Islet precursor cell (in vitro differentiated cells): ENCODE data around the gene CCDC60.

Experiments used
- DNase-seq: peaks from one replicate; pipeline ENCODE4 v3.0.0-alpha.2; 2018

The CCDC60 gene

DNA sequence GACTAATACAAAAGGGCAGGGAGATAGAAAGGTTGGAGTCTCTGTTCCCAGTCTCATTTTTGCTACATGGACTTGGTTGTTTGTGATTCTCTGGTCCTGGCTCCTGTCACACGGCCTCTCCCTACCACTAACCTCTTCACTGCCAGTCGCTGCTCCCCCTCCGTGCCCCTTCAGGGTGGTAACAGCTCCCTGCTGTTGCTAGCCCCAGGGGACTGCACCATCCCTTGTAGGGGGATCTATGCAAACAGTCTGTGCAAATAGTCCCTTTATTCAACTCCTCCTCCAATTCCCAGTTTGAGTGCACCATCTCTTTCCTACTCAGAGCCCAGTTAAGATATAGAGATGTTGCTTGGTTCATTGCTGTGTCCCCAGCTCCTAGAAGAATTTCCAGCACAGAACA lies 51.1 kb downstream of the CCDC60 start:
- no peak for DNase-seq

DNA sequence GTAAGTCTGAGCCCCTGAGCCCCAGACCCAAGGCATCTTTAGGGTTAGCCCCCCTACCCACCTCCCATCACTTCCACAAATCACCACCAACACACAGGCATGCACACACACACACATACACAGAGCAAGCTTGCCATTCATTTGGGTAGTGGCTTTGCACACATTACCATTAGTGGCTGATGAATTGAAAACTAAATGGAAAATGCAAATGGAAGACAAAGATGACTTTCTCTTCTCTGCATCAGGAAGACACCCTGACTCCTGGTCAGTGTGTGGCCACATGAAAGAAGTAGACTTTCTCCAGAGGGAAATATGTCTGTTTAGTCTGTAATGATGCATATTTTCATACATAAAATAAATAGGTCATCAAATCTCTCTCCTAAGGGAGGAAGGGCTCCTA lies 55.2 kb downstream of the CCDC60 start:
- DNase-seq = no peak

DNA sequence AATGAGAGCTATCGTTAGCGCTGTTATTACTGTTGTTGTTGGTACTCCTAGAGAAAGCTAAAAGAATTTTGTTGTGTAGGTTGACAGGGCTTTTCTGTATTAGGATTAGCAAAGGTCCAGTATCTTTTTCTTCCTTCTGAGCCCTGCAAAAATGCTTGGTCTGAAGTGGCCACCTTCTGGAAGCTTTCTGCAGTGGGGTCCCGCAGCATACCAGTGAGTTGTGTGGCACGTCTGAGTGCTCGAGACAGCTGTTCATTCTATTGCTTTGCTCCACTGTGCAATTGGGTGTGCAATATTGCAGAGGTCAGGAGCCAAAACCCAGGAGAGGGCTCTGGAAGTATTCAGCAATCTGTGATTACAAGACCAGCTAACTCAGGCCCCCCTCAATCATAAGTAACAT lies 57.1 kb downstream of the CCDC60 start:
- DNase-seq = no peak

DNA sequence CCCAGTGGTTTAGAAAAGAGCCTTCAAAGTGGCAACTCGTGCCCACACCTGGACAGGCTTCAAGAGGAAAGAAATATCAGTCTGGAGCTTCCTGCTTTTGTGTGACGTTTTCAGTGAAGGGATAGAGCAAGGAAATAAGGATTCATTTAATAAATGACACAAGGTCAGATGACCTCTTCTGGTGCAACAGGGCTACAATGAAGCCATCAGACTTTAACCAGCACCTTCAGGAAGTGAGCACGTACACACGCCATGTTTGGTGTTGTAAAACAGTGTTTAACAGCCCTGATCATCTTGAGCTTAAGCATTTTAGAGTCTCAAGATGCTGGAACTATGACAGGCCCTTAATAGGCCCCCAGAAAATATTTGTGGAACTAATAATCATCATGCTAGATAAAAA lies 59.1 kb downstream of the CCDC60 start:
- DNase-seq = no peak

DNA sequence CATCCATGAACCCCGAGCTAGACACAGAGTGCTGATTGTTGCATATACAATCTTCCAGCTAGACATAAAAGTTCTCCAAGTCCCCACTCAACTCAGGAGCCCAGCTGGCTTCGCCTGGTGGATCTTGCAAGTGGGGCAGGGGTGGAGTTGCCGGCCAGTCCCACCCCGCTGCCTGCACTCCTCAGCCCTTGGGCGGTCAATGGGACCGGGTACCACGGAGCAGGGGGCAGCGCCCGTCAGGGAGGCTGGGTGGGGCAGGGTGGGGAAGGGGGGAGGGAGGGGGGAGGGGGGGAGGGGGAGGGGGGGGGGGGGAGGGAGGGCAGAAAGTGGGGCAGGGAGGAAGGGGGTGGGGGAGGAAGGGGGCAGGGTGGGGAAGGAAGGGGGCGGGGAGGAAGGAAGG lies 63.0 kb downstream of the CCDC60 start:
- DNase-seq = no peak

DNA sequence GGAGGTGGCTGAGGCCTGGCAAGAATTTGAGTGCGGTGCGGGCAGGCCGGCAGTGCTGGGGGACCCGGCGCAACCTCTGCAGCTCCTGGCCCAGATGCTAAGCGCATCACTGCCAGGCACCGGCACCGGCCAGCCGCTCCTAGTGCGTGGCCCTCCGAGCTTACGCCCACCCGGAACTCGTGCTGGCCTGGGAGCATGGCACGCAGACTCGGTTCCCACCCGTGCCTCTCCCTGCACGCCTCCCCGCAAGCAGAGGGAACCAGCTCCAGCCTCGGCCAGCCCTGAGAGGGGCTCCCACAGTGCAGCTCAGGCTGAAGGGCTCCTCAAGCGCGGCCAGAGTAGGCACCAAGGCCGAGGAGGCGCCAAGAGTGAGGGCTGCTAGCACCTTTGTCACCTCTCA lies 63.7 kb downstream of the CCDC60 start:
- no peak for DNase-seq

DNA sequence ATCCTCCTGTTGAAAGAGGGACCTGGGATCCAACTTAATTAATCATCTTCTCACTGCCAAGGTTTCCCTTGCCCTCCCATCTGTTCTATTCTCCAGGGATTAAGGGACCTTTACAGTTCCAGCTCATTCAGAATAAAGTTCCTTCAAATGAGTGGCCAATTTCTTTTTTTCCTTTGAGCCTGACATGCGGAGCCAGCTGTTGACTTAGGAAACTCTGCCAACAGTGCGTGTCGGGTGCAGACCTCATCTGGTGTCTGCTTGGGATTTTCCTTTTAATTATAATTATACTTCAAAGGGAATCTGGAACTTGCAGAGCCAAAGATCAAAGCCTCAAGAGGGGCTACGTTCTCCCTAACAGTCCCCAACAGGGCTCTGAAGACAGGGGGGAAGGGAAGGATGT lies 64.8 kb downstream of the CCDC60 start:
- no peak for DNase-seq

DNA sequence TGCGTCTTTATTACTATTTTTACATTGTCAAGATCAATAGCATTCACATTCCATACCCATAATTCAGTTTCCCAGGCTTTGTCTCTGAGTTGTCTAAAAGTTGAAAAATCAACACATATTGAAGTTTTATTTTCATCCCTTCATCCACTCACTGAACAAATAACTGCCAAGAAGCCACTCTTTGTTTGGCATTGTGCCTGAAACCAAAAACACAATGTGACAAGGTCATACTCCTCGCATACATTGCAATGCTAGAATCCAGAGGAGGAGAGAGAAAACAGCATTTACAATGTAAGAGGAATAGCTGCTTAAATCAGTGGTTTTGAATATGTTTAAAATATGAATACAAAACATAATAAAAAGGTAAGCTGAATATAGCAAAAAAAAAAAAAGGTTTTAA lies 71.8 kb downstream of the CCDC60 start:
- no peak for DNase-seq

DNA sequence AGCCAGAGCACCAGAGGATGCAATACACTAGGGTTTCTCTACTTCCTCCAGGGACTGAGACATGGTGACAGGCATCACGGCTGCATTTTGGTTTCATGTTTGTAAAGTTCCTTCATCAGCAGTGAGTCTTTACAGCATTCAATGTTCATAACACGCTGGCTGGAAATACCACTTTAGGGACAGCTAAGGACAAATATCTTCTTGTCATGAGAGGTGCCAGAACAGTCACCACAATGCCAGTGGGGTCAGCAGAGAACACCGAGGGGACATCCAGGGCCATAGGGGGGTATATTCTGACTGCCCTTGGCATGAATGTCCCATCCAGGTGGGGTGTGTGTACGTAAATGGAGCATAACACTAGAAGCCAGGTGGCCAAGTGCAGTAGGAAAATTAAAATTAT lies 72.3 kb downstream of the CCDC60 start:
- DNase-seq = no peak

DNA sequence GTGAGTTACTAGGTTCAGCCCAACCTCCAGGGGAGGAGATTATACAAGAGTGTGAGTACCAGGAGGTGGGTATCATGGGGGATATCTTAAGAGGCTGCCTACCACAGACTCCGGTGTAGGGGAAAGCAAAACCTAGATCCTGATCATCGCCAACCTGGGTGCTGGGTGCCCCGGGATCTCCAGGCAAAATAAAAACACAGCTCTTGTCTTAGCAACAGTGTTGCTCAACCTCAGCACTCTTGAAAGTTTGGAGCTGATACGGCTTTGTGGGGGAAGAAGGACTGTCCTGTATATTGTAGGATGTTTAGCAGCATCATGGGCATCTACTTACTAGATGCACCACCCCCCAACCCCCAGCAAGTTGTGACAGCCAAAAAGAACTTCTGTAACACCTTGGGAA lies 74.5 kb downstream of the CCDC60 start:
- no peak for DNase-seq

DNA sequence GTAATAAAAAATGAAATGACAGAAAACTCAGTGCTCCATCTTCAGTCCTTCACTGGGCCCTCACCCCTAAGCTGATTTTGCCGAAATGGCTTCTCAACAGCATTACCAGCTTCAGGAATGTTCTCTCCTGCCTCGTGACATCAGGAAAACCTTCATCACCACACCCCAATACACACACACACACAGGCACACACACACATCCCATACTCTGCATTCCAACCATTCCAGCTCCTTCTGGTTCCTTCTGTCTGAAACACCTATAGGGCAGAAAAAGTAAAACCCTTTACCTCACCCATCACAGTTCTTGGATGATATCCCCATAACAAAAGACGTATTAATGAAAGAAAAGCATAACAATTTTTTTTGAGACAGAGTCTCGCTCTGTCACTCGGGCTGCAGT lies 75.9 kb downstream of the CCDC60 start:
- DNase-seq = peak; percentile 85

DNA sequence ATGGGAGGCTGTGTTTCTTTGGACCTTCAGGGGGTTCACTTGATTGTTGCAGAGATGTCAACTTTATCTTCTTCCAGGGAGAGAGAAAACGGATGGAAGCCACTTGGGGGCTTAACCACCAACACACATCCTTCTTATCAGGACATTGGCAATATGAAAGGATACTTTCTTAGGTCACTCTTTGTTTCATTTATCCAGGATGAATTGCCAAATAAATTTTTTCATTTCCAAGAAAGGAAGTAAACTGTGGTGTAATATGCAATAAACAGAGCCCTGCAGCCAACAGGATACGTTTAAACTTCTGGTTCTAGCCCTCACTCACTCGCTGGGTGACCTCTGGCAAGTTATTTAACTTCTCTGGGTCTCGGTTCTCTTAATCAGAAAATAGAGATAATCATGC lies 77.8 kb downstream of the CCDC60 start:
- no peak for DNase-seq

DNA sequence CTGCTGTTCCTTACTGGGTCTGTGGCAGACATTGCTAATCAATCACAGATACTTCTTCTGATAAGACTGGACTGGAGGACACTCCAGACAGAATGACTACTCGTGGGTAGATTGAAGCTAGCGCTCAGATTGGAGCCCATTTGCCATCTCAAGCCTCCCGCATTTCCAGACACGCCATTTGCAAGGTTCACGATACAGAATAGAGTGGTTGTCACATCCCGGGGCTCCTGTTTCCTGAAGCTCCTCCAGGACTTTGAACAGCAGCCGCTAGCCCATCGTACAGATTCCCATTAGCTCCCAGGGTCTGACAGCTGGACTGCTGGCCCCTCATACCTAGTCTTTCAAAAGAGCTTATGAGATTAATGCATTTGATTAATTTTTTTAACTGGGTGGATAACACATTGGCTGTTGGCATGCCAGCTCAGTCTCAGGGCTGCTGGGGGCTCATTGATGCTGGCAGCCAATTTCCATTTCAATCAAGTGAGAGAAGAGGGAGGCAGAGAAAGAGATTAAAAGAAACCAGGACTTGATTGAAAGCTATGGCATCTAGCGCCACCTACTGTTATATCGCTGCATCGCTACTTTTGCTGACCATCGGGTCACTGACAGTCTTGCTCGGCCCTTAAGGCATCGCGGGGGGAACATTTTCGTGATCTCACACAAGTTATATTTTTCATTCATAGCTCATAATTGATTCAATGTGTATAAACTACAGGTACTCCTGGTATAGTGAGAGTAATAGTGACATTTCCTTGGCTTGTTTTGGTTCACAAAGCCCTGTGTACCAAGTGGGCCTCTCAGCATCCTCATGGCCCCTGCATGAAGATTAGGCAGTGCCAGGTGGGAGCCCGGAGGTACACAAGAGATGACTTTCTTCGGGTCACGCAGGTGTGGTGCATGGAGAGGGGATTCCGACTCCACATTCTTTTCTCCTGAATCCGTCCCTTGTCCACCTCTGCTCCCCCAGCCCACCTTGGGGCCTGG lies 78.6 kb downstream of the CCDC60 start:
- DNase-seq = peak; percentile 90

DNA sequence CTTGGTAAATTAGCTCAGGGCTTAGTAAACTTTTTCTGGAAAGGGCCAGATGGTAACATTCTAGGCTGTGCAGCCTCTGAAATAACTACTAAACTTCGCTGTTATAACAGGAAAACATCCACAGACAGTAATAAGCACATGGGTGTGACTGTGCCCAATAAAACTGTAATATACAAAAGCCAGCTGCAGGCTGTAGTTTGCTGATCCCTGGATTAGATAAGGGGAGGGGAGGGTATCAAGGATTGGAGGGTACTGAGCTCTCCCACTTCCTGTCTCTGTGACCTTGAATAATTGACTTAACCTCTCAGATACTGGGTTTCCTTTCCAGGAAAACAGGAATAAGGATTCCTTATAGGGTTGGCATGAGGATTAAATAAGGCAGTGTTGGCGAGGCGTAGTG lies 81.2 kb downstream of the CCDC60 start:
- DNase-seq = no peak

DNA sequence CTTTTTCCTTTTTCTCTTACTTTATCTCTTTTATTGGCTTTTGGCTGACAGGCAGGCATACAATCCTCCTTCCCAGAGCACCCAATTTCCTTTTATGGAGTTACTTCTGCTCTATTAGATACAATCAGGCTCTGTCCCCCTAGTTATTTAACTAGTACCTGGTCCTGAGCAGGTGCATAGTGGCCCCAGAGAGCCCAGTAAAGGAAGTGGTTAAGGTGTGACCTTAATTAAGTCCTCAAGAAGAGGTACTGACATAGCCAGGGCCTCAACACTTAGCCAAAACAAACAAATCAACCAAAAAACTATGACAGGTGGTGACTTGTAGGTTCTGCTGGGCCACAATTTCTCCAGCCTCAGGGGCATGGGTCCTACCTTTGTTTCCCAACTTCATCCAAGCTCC lies 82.9 kb downstream of the CCDC60 start:
- DNase-seq = no peak

DNA sequence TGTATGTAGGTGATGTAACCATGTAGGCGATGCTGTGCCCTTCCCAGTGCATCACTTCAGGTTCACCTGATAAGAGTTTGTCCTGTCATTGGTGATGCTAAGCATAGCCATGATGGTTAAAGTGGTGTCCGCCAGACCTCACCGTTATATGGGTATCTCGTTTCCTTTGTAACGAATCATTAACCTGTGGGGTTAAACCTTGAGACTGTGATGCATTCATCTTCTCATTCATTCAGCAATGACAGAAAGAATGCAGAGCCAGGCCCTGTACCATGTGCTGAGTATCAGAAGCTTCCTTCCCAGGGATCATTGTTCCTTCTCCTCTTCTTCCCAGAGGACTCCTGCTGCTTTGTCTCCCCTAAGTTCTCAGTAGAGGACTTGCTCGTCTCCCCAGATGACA lies 84.9 kb downstream of the CCDC60 start:
- DNase-seq = no peak

DNA sequence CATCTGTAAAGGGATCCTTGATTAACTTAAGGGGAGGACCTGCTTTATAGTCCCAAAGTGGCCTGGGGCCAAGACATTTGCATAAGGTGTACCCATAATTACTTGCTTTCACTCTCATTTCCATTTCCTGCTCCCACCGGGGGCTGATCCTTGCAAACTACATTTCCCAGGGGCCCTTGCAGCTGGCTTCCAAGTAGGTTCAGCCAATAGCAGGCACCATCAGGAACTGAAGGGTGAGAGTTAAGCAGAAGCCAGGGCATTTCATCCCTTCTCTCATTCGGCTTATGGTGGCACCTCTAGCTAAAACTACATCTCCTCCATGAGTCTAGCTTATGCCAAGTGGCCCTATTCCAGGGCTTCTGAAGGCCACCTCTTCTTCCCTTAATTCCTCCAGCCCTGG lies 88.8 kb downstream of the CCDC60 start:
- DNase-seq = peak; percentile 67

DNA sequence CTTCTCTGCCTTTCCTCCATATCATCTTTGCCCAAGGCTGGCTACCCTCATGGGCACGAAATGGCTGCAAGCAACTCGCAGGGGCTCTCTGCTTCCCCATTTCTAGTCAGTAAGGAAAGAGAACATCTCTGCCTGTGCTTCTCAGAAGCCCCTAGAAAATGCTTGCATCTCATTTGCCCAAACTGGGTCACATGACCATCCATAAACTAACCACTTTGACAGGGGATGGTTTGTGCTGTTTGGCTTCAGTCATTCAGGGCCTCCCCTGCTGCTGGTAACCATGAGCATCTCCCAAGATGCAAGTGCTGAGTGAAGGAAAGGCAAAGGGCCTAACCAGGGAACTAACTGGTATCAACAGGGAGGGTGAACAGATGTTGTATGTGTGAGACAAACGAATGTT lies 91.1 kb downstream of the CCDC60 start:
- no peak for DNase-seq

DNA sequence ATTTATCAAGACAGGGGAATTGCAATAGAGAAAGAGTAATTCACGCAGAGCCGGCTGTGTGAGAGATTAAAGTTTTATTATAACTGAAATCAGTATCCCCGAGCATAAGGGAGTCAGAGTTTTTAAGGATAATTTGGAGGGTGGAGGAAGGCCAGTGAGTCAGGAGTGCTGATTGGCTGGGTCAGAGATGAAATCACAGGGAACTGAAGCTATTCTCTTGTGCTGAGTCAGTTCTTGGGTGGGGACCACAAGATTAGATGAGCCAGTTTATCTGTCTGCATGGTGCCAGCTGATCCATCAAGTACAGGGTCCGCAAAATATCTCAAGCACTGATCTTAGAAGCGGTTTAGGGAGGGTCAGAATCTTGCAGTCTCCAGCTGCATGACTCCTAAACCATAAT lies 96.6 kb downstream of the CCDC60 start:
- DNase-seq = no peak

DNA sequence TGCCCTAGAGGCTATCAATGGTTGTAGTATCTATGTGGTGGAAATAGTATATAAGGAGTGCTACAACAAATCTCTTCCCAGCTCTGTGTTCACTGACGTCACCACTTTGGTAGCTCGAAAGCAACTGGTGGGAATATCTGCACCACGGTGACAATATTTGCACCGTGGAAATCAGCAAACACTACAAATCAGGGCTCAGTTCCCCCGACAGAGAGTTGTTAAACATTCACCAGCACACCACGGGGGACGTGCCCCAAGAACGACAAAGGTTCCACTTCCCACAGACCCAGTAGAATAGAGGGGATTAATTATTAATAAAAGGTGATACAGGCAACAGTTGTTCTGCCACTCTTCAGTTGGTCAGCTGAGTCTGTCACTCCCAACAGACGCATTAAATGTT lies 98.4 kb downstream of the CCDC60 start:
- no peak for DNase-seq

DNA sequence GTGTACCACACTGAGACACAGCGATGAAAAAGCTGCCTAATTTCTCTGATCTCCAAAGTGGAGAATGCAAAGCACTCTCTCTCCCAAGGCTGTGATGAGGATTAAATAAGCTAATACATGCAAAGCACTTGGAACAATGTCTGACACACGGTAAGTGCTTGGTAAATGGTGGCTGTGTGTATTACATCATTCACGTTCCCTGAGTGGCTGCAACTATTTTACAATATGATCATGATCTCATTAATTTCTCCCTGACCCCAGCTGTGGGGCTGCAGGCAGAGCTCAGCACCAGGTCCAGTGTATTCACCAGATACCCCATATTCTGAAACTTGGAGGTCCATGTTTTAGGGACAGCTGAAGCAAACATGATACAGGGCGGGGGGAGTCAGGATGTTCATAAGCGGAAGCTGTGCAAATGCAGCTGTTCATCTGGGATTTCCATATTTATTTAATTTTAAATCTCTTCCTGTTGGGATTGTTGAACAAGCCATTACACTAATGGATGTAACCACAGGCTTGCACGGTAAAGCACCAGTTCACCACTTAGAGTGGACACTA lies 106.4 kb downstream of the CCDC60 start:
- no peak for DNase-seq

DNA sequence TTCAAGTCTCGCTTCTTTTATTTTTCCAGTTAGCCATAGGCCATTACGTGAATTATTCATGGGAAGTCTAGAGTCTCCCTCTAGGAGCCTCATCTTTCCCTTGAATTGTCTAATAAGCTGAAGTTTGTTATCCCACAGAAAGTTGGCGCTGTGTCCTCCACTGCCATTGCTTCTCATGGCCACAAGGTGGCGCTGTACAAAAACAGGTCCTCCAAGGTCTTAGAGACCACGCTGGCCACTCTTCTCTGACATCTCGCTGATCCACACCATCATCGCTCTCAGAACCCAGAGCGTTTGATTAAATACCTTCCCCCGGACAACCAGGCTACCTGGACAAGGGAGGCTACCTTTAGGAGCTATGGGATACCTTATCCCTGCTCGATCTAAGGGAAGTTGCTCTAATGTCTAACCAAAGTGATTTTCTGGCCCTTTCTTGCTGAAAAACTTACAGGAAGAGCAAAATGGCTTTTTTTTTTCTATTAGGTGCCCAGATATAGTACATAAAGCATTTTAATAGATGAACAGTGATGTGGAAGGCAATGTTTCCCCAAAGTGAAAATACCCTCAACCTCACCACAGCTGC lies 110.0 kb downstream of the CCDC60 start:
- DNase-seq = peak; percentile 92

DNA sequence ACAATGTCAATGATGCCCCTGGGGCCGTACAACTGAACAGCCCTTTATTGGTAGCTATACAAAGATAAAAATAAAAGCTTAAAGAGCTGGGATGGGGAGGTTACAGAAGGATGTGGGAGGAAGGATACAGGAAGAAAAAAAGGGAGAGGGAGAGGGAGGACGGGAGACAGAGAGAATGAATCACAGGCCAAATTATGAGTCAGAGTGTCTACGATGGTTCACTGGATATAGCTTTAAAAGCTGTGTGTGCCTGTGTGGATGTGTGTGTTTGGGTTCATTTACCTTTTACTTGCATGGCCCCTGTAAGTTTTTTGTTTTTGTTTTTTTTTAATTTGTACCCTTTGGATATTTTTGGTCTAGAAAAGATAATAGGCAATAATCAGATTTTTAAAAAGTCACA lies 111.9 kb downstream of the CCDC60 start:
- no peak for DNase-seq

DNA sequence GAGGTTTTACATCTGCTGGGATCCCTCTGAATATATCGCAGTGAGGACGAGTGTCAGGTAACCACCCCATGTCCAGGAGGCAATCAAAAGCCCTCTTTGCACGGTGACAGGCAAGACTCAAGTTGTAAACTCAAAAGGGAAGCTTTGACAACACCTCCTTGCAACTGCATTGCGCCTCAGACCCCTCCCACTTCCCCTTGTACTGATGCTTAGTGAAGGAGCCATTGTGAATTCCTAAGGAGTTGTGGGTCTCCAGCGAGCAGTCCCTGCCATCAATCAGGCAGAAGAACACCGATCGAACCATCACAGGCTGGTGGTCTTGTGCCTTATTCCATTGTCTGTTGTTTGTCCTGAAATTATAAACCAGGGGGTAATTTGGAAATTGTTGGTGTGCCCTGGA lies 112.6 kb downstream of the CCDC60 start:
- DNase-seq = no peak
